SK-N-SH (cell line): ENCODE data around the gene NGF. TPM values are rescaled to one million over a fixed set of nuclear protein-coding genes. Genes with fewer than 3 reads are reported as not detected.

ENCODE experiments used
- ELF1 ChIP-seq: IDR thresholded peaks from 2 replicates; pipeline ENCODE4 v1.4.0; 2012
- EP300 ChIP-seq, 2 experiments: IDR thresholded peaks; 2 replicates each; pipeline versions ENCODE4 v1.4.0 to v1.6.1; 2012; ENCODE audit warnings: borderline replicate concordance in 1 of 2, low read depth in 1 of 2, low read length in 1 of 2
- EZH2phosphoT487 ChIP-seq: fragments of 200-600 bp; sonication (generic); IDR thresholded peaks from 2 replicates; pipeline ENCODE4 v1.6.1; 2017; ENCODE audit warnings: low read depth, mixed run types, mild to moderate bottlenecking, antibody characterized with exemption, moderate library complexity, borderline replicate concordance
- FOSL2 ChIP-seq: IDR thresholded peaks from 2 replicates; pipeline ENCODE4 v1.4.0; 2012; ENCODE audit warnings: low read depth, mild to moderate bottlenecking, moderate library complexity, borderline replicate concordance
- FOXJ3 ChIP-seq: sonication (generic); formaldehyde crosslinking; IDR thresholded peaks from 2 replicates; pipeline ENCODE4 v1.5.1; 2020; ENCODE audit warnings: mild to moderate bottlenecking, missing genetic modification reagents
- GABPA ChIP-seq: IDR thresholded peaks from 2 replicates; pipeline ENCODE4 v1.4.0; 2012; ENCODE audit warnings: low read depth, mild to moderate bottlenecking
- IRF3 ChIP-seq: fragments of 150-350 bp; IDR thresholded peaks from 2 replicates; pipeline ENCODE4 v1.6.1; 2016; ENCODE audit warnings: mild to moderate bottlenecking, low read depth, low read length
- NRF1 ChIP-seq: IDR thresholded peaks from 2 replicates; pipeline ENCODE4 v1.6.1; 2012; ENCODE audit warnings: low read depth, mild to moderate bottlenecking, low read length
- PBX3 ChIP-seq: IDR thresholded peaks from 2 replicates; pipeline ENCODE4; 2012
- POLR2AphosphoS5 ChIP-seq: IDR thresholded peaks from 2 replicates; pipeline ENCODE4 v1.6.1; 2012; ENCODE audit warnings: low read depth, low read length
- REST ChIP-seq: IDR thresholded peaks from 2 replicates; pipeline ENCODE4 v1.6.1; 2012; ENCODE audit warnings: mild to moderate bottlenecking, low read depth, low read length, moderate library complexity
- RFX5 ChIP-seq: IDR thresholded peaks from 2 replicates; pipeline ENCODE4 v1.6.1; 2012; ENCODE audit warnings: mild to moderate bottlenecking, improper control_type of control experiment, low read length
- RXRA ChIP-seq: IDR thresholded peaks from 2 replicates; pipeline ENCODE4 v1.4.0; 2012; ENCODE audit warnings: low read depth, mild to moderate bottlenecking, borderline replicate concordance
- TCF12 ChIP-seq: IDR thresholded peaks from 2 replicates; pipeline ENCODE4 v1.4.0; 2012
- YY1 ChIP-seq: IDR thresholded peaks from 2 replicates; pipeline ENCODE4 v1.4.0; 2012; ENCODE audit warnings: low read depth, mild to moderate bottlenecking
- polyA plus RNA-seq, 3 experiments: library from polyadenylated mRNA; depleted of rRNA; stranded (reverse); fragments of >200 nt; gene quantifications; 2 replicates each; pipeline ENCODE4 v1.2.3, GENCODE V29; 2012
- TF ChIP-seq, protein P1 (sequence below): IDR thresholded peaks from 2 replicates; pipeline ENCODE4 v1.4.0; 2012; ENCODE audit warnings: low read depth, borderline replicate concordance

NGF gene
- polyA plus RNA-seq, 1 of the 3 experiments (the other 2 are of a cell fraction), result 75.8 TPM

- peak in 1 of 2 experiments; percentile 34; a peak in 1 of 4 replicates for TF ChIP-seq EP300 (IDR thresholded peaks at IDR 0.05; ENCODE audit: borderline replicate concordance in 1 of 2, low read depth in 1 of 2, low read length in 1 of 2)
- no peak for TF ChIP-seq RFX5
- TF ChIP-seq GABPA, result no peak
- peak; percentile 78 for TF ChIP-seq TCF12
- no peak for TF ChIP-seq ELF1
- TF ChIP-seq POLR2AphosphoS5, result no peak; the same call in 1 of the 2 replicates
- peak; percentile 77; the same call in 1 of the 2 replicates for TF ChIP-seq FOSL2
- no peak for TF ChIP-seq EZH2phosphoT487
- TF ChIP-seq FOXJ3 (CRISPR knock-in tag), result no peak
- TF ChIP-seq NRF1, result no peak
- TF ChIP-seq PBX3, result peak; percentile 87
- no peak for TF ChIP-seq IRF3
- no peak for TF ChIP-seq YY1
- peak; percentile 30; the same call in 1 of the 2 replicates for TF ChIP-seq RXRA
- TF ChIP-seq, protein P1, sequence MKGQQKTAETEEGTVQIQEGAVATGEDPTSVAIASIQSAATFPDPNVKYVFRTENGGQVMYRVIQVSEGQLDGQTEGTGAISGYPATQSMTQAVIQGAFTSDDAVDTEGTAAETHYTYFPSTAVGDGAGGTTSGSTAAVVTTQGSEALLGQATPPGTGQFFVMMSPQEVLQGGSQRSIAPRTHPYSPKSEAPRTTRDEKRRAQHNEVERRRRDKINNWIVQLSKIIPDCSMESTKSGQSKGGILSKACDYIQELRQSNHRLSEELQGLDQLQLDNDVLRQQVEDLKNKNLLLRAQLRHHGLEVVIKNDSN, result no peak
- TF ChIP-seq REST, result no peak
Observed at GRCh38 chr1:115277276-115277675, 60.8 kb downstream of the NGF start (continued).
